ENCODE results near the gene RAB1B.

- TF ChIP-seq FOXP2 (optimal IDR thresholded peaks at IDR 0.05; ENCODE audit: borderline replicate concordance, extremely low read depth, extremely low read length, insufficient read depth) (no peak), TAF1 (IDR thresholded peaks at IDR 0.05; ENCODE audit: borderline replicate concordance, insufficient read depth, low read length) (no peak), POLR2AphosphoS5 (IDR thresholded peaks at IDR 0.05; ENCODE audit: low read depth, low read length) (no peak)
Observed at GRCh38 chr11:66247801-66248200, 20.6 kb upstream of the RAB1B start.
